ENCODE measurements around the gene RBM33.

GRCh38 chr7:155781433-155781832, 137.0 kb downstream of the RBM33 start:
- TF ChIP-seq SMAD3 (CRISPR knock-in tag; conservative IDR thresholded peaks at IDR 0.05) (no peak), KLF1 (tag; IDR thresholded peaks at IDR 0.05) (no peak)

All from K562 (cell line).